AG04450 (cell line): ENCODE measurements around the gene ZFYVE28. TPM values are rescaled to one million over a fixed set of nuclear protein-coding genes. Genes with fewer than 3 reads are reported as not detected.

ENCODE experiments used
- CTCF ChIA-PET: fragments of 300-600, 350-600 bp; formaldehyde crosslinking; extraction: SDS; loops from one replicate; lab custom pipeline; 2022; ENCODE audit warnings: antibody characterized with exemption, inconsistent platforms; lab: Charles Lee
- POLR2A ChIA-PET: fragments of 350-600 bp; formaldehyde crosslinking; extraction: SDS; loops from one replicate; lab custom pipeline; 2021; ENCODE audit warnings: antibody characterized with exemption, inconsistent platforms; lab: Yijun Ruan, JAX
- DNase-seq: peaks from one replicate; pipeline ENCODE4 v3.0.0-alpha.2; 2011; ENCODE audit warnings: low read depth, low spot score
- H3K27ac ChIP-seq: one replicate; pipeline ENCODE4 v1.5.1; 2012; ENCODE audit warnings: low read depth, low read length, control low read depth
- H3K27me3 ChIP-seq: one replicate; pipeline ENCODE4 v1.6.0; 2012; ENCODE audit warnings: low read length; ENCODE audit not compliant: control insufficient read depth, insufficient read depth
- H3K4me3 ChIP-seq: 2 replicates; pipeline ENCODE4 v1.5.1; 2011; ENCODE audit warnings: mild to moderate bottlenecking, low read depth, low read length, control low read depth
- H3K9me3 ChIP-seq: 2 replicates; pipeline ENCODE4 v1.5.1; 2012; ENCODE audit warnings: low read length; ENCODE audit not compliant: control insufficient read depth, insufficient read depth
- CTCF ChIP-seq: IDR thresholded peaks from 2 replicates; pipeline ENCODE4 v1.5.1; 2011; ENCODE audit warnings: low read depth, low read length, control low read depth, inconsistent platforms
- polyA plus RNA-seq: library from polyadenylated mRNA; depleted of rRNA; stranded (reverse); fragments of >200 nt; gene quantifications from 2 replicates; pipeline ENCODE4 v1.2.3, GENCODE V29; 2011

ZFYVE28 gene
- polyA plus RNA-seq, 1 experiment: 2.2 TPM

- H3K9me3 ChIP-seq: no peaks in the 10 kb centered on the region; the same call in 1 of the 2 replicates
- POLR2A ChIA-PET: no interaction called here
- CTCF ChIA-PET: no interaction called here
- H3K4me3 ChIP-seq: no peak overlapping the region
- peaks cover 10% of the 10 kb centered on the region for H3K27me3 ChIP-seq
- no peak for TF ChIP-seq CTCF
- no peak for DNase-seq
- no peak overlapping the region for H3K27ac ChIP-seq
These were observed 76.4 kb downstream of the ZFYVE28 start for GRCh38 chr4:2341911-2342652.

GRCh38 chr4:2341261-2341841 lies 77.1 kb downstream of the ZFYVE28 start:
- no peak for TF ChIP-seq CTCF
- ChIA-PET CTCF (no interaction called here), POLR2A (no interaction called here)
- H3K9me3 ChIP-seq: no peaks in the 10 kb centered on the region; the same call in 1 of the 2 replicates
- no peak for DNase-seq
- H3K27me3 ChIP-seq: peaks cover 14% of the 10 kb centered on the region
- H3K27ac ChIP-seq: no peak overlapping the region
- H3K4me3 ChIP-seq: no peak overlapping the region

GRCh38 chr4:2340272-2341061 lies 78.0 kb downstream of the ZFYVE28 start:
- POLR2A ChIA-PET: no interaction called here
- CTCF ChIA-PET: no interaction called here

GRCh38 chr4:2339458-2340271 lies 78.8 kb downstream of the ZFYVE28 start:
- CTCF ChIA-PET: no interaction called here
- Histone ChIP-seq H3K27ac (no peak overlapping the region), H3K4me3 (no peak overlapping the region), H3K27me3 (peaks cover 26% of the 10 kb centered on the region), H3K9me3 (no peaks in the 10 kb centered on the region; the same call in 1 of the 2 replicates)
- no peak for TF ChIP-seq CTCF
- DNase-seq: no peak
- POLR2A ChIA-PET: no interaction called here

More at GRCh38 chr4:2340272-2341061, 78.0 kb downstream of the ZFYVE28 start:
- H3K4me3 ChIP-seq: no peak overlapping the region
- peaks cover 21% of the 10 kb centered on the region for H3K27me3 ChIP-seq
- TF ChIP-seq CTCF: no peak
- no peak overlapping the region for H3K27ac ChIP-seq
- H3K9me3 ChIP-seq: no peaks in the 10 kb centered on the region; the same call in 1 of the 2 replicates
- DNase-seq: no peak
